H54 (cell line): Measurements from ENCODE around the gene ZNF275.
"Not testable (repeated sequence)": the region's sequence is repeated elsewhere in the genome, so short reads cannot be mapped to it uniquely, and the experiment has no call there.

Experiments
- DNase-seq: peaks from one replicate; pipeline ENCODE4 v3.0.0; 2011; ENCODE audit warnings: low spot score, mixed read lengths; ENCODE audit not compliant: insufficient read length
- FAIRE-seq: peaks from 3 replicates; lab custom pipeline; 2011; peaks lifted over from hg19 to GRCh38; lab: Jason Lieb, UNC
- POLR2A ChIP-seq: IDR thresholded peaks from 2 replicates; pipeline ENCODE4 v1.6.1; 2011; ENCODE audit warnings: low read depth, mild to moderate bottlenecking, low read length

ZNF275 gene

DNA sequence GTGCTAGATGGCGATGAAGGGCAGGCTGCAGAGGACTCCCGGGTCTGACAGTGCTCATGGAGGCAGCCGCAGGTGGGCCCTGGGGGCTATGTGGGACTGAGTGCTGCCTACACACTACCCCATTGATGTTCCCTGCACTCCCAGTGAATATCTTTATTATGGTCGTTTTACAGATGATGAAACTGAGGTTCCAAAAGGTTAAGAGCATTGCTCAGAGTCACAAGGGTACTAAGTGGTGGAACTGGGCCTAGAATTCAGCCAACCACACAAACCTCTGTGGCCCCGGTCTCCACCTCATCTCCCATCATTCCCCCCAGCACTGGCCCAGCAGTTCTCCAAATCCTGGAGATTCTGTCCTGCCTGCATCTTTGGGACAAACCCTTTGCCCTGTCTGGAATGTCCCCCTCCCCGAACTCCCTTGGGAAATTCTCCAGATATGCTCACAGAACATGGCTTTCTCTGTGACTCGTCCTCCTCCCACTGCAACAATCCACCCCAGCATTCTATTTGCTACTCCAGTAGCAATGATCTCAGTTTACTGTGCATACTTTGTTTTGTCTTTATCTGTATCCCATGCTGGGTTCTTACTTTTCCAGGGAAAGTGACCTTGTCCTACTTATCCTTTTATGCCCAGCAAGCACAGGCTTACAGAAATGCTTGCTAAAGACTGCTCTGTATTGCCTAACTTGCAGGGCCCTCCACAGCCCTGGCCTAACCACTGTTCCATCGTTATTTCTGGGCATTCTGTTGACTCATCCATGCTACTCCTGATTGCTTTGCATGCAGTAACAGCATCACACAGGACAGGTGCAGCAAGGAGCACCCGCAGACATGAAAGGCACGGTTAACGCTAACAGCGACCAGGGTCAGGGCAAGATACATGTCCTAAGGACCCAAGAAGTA is 26.4 kb upstream of the ZNF275 start:
- DNase-seq = no peak
- no peak for TF ChIP-seq POLR2A
- no peak for FAIRE-seq

- DNase-seq (no peak), FAIRE-seq (no peak)
- no peak for TF ChIP-seq POLR2A
Observed at GRCh38 chrX:153310901-153311300, 23.1 kb upstream of the ZNF275 start.

- FAIRE-seq (no peak), DNase-seq (no peak)
- no peak for TF ChIP-seq POLR2A
Observed at GRCh38 chrX:153312041-153312440, 21.9 kb upstream of the ZNF275 start.

- FAIRE-seq (no peak), DNase-seq (no peak)
- TF ChIP-seq POLR2A = no peak
Observed at GRCh38 chrX:153312842-153313241, 21.1 kb upstream of the ZNF275 start.

DNA sequence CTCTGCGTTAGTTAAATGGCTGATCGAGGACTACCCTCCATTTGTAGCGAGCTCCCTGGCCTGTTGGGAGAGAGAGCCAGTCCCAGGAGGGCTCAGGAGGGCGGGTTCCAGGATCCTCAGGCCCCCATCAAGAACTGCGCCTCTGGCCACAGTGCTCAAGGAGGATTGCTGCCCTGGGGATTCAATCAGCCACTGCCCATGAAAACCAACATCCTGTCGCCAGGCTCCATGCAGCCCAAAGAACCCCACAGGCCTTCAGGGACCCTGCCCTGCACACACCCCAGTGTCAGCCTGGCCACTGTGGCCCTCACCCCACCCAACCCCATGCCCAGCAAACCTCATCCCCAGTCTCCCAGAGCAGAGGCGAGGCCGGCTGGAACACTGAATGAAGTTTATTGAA is 16.6 kb upstream of the ZNF275 start:
- FAIRE-seq (no peak), DNase-seq (no peak)
- TF ChIP-seq POLR2A = no peak

- DNase-seq (no peak), FAIRE-seq (no peak)
- TF ChIP-seq POLR2A = no peak
Observed at GRCh38 chrX:153317996-153318722, 15.8 kb upstream of the ZNF275 start.

DNA sequence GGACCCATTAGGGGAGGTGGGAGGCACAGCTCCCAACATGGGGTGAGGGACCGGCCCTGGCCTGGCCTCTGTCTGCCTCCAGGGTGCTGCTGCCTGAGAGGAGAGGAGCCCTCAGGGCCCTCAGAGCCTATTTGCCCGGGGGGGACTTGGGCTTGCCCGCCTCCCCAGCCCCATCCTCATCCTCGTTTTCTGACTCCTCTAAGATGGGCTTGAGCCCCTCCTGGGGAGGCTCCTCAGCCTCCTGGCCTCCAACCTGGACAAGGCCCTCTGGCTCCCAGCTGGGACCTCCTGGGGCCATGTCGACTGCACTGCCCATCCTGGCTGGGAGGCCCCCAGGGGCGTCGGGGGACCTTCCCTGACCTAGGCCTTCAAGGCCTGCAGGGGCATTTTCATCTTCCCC is 15.1 kb upstream of the ZNF275 start:
- DNase-seq = no peak
- FAIRE-seq = no peak
- no peak for TF ChIP-seq POLR2A

GRCh38 chrX:153319295-153320046 is 14.5 kb upstream of the ZNF275 start:
- no peak for TF ChIP-seq POLR2A
- FAIRE-seq (no peak), DNase-seq (no peak)

GRCh38 chrX:153320047-153320443 is 13.9 kb upstream of the ZNF275 start:
- DNase-seq, FAIRE-seq: not testable (repeated sequence)

GRCh38 chrX:153320555-153321184 is 13.3 kb upstream of the ZNF275 start:
- DNase-seq = no peak
- no peak for FAIRE-seq

DNA sequence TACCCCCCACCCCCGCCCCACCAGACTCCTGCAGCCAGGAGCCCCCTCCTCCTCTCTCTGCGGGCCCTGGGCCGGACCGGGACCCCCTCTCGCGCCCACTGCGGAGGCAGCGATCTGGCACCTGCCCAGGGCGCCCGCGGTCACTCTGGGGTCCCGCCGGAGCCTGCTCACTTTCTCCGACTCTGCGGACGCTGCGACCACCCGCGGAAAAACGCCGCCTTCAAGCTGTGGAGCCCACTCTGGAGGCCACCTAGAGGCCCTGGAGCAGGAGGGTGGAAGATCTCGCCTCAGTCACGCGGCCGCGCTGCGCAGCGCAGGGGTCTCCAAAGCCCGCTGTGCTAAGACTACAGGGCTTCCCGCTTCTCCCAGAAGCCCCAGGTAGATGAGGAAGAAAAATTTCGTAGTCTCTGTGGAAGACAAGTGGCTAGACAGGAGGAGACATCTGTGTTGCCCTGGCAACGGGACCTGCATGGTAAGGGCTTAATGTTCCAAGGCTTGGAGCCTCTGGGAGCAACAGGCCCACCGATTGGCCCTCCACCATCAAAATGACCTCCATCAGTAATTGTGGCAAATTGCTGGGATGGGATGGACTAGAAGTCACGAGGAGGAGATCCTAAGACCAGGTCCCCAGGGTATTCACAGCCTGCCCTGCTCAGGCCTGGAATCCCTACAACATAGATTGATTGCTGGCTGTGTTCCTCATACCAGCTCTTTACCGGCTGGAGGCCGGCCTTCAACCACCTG is 12.4 kb upstream of the ZNF275 start, which contains the start of gene PNMA6F:
Gene PNMA6F, minus strand, starts transcription at position 387 of the 744 bp plus-strand sequence. CDS start 1,093 bp downstream, outside the sequence.
- no peak for FAIRE-seq
- TF ChIP-seq POLR2A = no peak
- no peak for DNase-seq

More at GRCh38 chrX:153320555-153321184, 13.3 kb upstream of the ZNF275 start:
- TF ChIP-seq POLR2A = no peak

DNA sequence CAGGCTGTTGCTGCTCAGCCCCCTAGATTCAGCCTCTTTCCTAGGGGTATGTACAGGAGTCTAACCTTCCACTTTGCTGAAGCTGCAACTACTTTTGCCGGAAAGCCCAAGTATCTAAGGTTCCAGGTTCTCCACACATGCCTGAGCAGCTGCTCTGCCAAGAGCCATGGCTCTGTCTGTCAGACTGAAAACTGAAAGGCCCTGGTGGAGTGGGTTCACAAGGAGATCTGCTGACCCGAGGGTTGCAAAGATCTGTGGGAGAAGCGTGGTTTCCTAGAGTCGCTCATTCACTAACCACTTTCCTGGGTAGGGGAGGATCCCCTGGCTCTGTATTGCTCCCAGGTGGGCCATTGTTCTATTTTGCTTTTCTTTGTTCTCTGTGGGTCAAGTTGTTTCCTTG is 6.4 kb upstream of the ZNF275 start:
- TF ChIP-seq POLR2A = no peak
- FAIRE-seq (no peak), DNase-seq (no peak)

- FAIRE-seq = no peak
- TF ChIP-seq POLR2A = no peak
- DNase-seq = no peak
Observed at GRCh38 chrX:153333266-153333665, 687 bp upstream of the ZNF275 start.
